PC-3 (cell line): ENCODE measurements around the gene PRTN3. TPM values are rescaled to one million over a fixed set of nuclear protein-coding genes. Genes with fewer than 3 reads are reported as not detected.

ENCODE experiments used
- ATAC-seq: fragments of 200-7000 bp; cut with Tn5 transposase; 2 replicates; pipeline ENCODE4 v1.9.1; 2020; ENCODE audit warnings: mild to moderate bottlenecking, moderate library complexity
- BruUV-seq: library from RNA; stranded (reverse); fragments of 400-500 nt; replicated peaks from 2 replicates; lab custom pipeline; 2021; lab: Mats Ljungman, UMichigan
- CTCF ChIA-PET: fragments of 300-600 bp; sonication (Branson Sonifier 250); formaldehyde crosslinking; loops from one replicate; lab custom pipeline; 2022; ENCODE audit warnings: antibody characterized with exemption; lab: Charles Lee
- POLR2A ChIA-PET: fragments of 300-600 bp; sonication (Branson Sonifier 250); formaldehyde crosslinking; loops from one replicate; lab custom pipeline; 2022; ENCODE audit warnings: antibody characterized with exemption; ENCODE audit not compliant: unreplicated experiment; lab: Charles Lee
- DNase-seq: peaks from one replicate; pipeline ENCODE4 v3.0.0-alpha.2; 2015
- H2AFZ ChIP-seq: fragments of 300-600 bp; sonication (generic); 2 replicates; pipeline ENCODE4 v1.6.0; 2016; ENCODE audit warnings: antibody characterized with exemption, low read length
- H3F3A ChIP-seq: fragments of 300-600 bp; sonication (generic); one replicate; pipeline ENCODE4 v1.6.0; 2017; ENCODE audit warnings: antibody characterized with exemption, low read length, control low read depth, mild to moderate bottlenecking; ENCODE audit not compliant: unreplicated experiment
- H3K27ac ChIP-seq: fragments of 300-600 bp; sonication (generic); 2 replicates; pipeline ENCODE4 v1.5.1; 2016; ENCODE audit warnings: mild to moderate bottlenecking, low read length
- H3K27me3 ChIP-seq: fragments of 300-600 bp; sonication (generic); 2 replicates; pipeline ENCODE4 v1.6.1; 2016; ENCODE audit warnings: low read length, mixed read lengths
- H3K36me3 ChIP-seq: fragments of 300-600 bp; sonication (generic); 2 replicates; pipeline ENCODE4 v1.6.1; 2016; ENCODE audit warnings: low read depth, mixed run types, low read length, mixed read lengths
- H3K4me1 ChIP-seq: fragments of 300-600 bp; sonication (generic); 2 replicates; pipeline ENCODE4 v1.5.1; 2016; ENCODE audit warnings: low read length; ENCODE audit not compliant: insufficient read depth
- H3K4me2 ChIP-seq: fragments of 300-600 bp; sonication (generic); 2 replicates; pipeline ENCODE4 v1.6.0; 2016; ENCODE audit warnings: low read length
- H3K4me3 ChIP-seq: fragments of 300-600 bp; sonication (generic); 2 replicates; pipeline ENCODE4 v1.5.1; 2016; ENCODE audit warnings: mild to moderate bottlenecking, low read length, mixed read lengths
- H3K79me2 ChIP-seq: fragments of 300-600 bp; sonication (generic); 2 replicates; pipeline ENCODE4 v1.6.1; 2017; ENCODE audit warnings: low read length, mixed read lengths
- H3K9ac ChIP-seq: fragments of 300-600 bp; sonication (generic); 2 replicates; pipeline ENCODE4 v1.6.0; 2016; ENCODE audit warnings: mild to moderate bottlenecking, low read length
- H3K9me2 ChIP-seq: fragments of 300-600 bp; sonication (generic); replicated peaks from 2 replicates; pipeline ENCODE4 v1.6.1; 2016; ENCODE audit warnings: mixed run types, low read length, mixed read lengths
- H3K9me3 ChIP-seq: fragments of 300-600 bp; sonication (generic); 2 replicates; pipeline ENCODE4 v1.6.1; 2016; ENCODE audit warnings: low read length, mixed read lengths
- H4K20me1 ChIP-seq: fragments of 300-600 bp; sonication (generic); 2 replicates; pipeline ENCODE4 v1.6.1; 2016; ENCODE audit warnings: low read length, mixed read lengths
- CTCF ChIP-seq: fragments of 300-600 bp; sonication (generic); conservative IDR thresholded peaks from 2 replicates; pipeline ENCODE4 v1.5.1; 2017; ENCODE audit warnings: antibody characterized with exemption, low read depth, mild to moderate bottlenecking, low read length
- EZH2 ChIP-seq: fragments of 300-600 bp; sonication (generic); IDR thresholded peaks from one replicate; pipeline ENCODE4 v1.6.1; 2017; ENCODE audit warnings: antibody characterized with exemption, mild to moderate bottlenecking, low read length; ENCODE audit not compliant: unreplicated experiment
- EZH2phosphoT487 ChIP-seq: fragments of 300-600 bp; sonication (generic); IDR thresholded peaks from 2 replicates; pipeline ENCODE4 v1.6.1; 2018; ENCODE audit warnings: mild to moderate bottlenecking, antibody characterized with exemption, low read length, borderline replicate concordance
- intact Hi-C: fragments of 100-400 bp; cut with micrococcal nuclease; formaldehyde crosslinking; loops from 2 replicates; pipeline ENCODE4 v1.9.0; 2023
- total RNA-seq: library from RNA; depleted of rRNA; stranded (reverse); fragments of >200 nt; gene quantifications from 2 replicates; pipeline ENCODE4 v1.2.3, GENCODE V29; 2014

PRTN3 gene
- total RNA-seq, 1 experiment from 2014 or later = 0.29 TPM

GRCh38 chr19:821825-822503 lies 18.8 kb upstream of the PRTN3 start, which contains the start of gene PLPPR3:
TSS of gene PLPPR3 (minus strand) at chr19:821955. CDS start at chr19:821559, 396 bp downstream.
- H3K9me2 ChIP-seq = no peaks in the 10 kb centered on the region
- no peak within 1 kb of the TSS for H3K4me3 ChIP-seq
- DNase-seq = no peak
- no peak within 1 kb of the TSS for H2AFZ ChIP-seq
- POLR2A ChIA-PET = no interaction called here
- no peaks in the 10 kb centered on the region for H3K9me3 ChIP-seq
- no peak within 1 kb of the TSS for H3K9ac ChIP-seq
- no peaks in the 10 kb centered on the region for H3K27me3 ChIP-seq
- no TSS peak for BruUV-seq
- H4K20me1 ChIP-seq = no peaks in the 10 kb centered on the region
- no peak for ATAC-seq
- CTCF ChIA-PET = no interaction called here
- no peaks in the 10 kb centered on the region for H3K36me3 ChIP-seq
- intact Hi-C loops = no loop called here
- TF ChIP-seq EZH2 = no peak
- TF ChIP-seq CTCF = no peak
- TF ChIP-seq EZH2phosphoT487 = no peak
- no peak within 1 kb of the TSS for H3K27ac ChIP-seq
- no peaks in the 10 kb centered on the region for H3K79me2 ChIP-seq
- H3F3A ChIP-seq = no peaks in the 10 kb centered on the region
- H3K4me2 ChIP-seq = no peak within 1 kb of the TSS
- H3K4me1 ChIP-seq = no peaks in the 10 kb centered on the region

GRCh38 chr19:823565-824121 lies 17.2 kb upstream of the PRTN3 start:
- BruUV-seq = no TSS peak
- no peaks in the 10 kb centered on the region for H3K79me2 ChIP-seq
- no peak overlapping the region for H3K27ac ChIP-seq
- H3K36me3 ChIP-seq = no peaks in the 10 kb centered on the region
- H3F3A ChIP-seq = no peaks in the 10 kb centered on the region
- H3K4me1 ChIP-seq = no peaks in the 10 kb centered on the region
- no peaks in the 10 kb centered on the region for H3K27me3 ChIP-seq
- ChIA-PET CTCF (no interaction called here), POLR2A (no interaction called here)
- H3K9me2 ChIP-seq = no peaks in the 10 kb centered on the region
- intact Hi-C loops = no loop called here
- no peak overlapping the region for H3K4me3 ChIP-seq
- no peak overlapping the region for H3K4me2 ChIP-seq
- H4K20me1 ChIP-seq = no peaks in the 10 kb centered on the region
- no peaks in the 10 kb centered on the region for H3K9me3 ChIP-seq
- DNase-seq (no peak), ATAC-seq (no peak)
- no peak overlapping the region for H2AFZ ChIP-seq
- TF ChIP-seq EZH2phosphoT487 (no peak), CTCF (no peak), EZH2 (no peak)
- H3K9ac ChIP-seq = no peak overlapping the region

GRCh38 chr19:824885-825284 lies 15.9 kb upstream of the PRTN3 start:
- H3K9me3 ChIP-seq = no peaks in the 10 kb centered on the region
- H3K27me3 ChIP-seq = no peaks in the 10 kb centered on the region
- intact Hi-C loops = no loop called here
- DNase-seq (no peak), ATAC-seq (no peak)
- H3K4me3 ChIP-seq = no peak overlapping the region
- no peaks in the 10 kb centered on the region for H3K9me2 ChIP-seq
- POLR2A ChIA-PET = no interaction called here
- BruUV-seq = no TSS peak
- H2AFZ ChIP-seq = no peak overlapping the region
- H3K36me3 ChIP-seq = no peaks in the 10 kb centered on the region
- H3K4me1 ChIP-seq = no peaks in the 10 kb centered on the region
- no peaks in the 10 kb centered on the region for H4K20me1 ChIP-seq
- no peak for TF ChIP-seq EZH2
- no peak for TF ChIP-seq EZH2phosphoT487
- no peak for TF ChIP-seq CTCF
- H3K4me2 ChIP-seq = no peak overlapping the region
- CTCF ChIA-PET = no interaction called here
- no peak overlapping the region for H3K9ac ChIP-seq
- no peaks in the 10 kb centered on the region for H3F3A ChIP-seq
- H3K79me2 ChIP-seq = no peaks in the 10 kb centered on the region
- H3K27ac ChIP-seq = no peak overlapping the region
